ENCODE data around the gene IKZF1. TPM values are rescaled to one million over a fixed set of nuclear protein-coding genes. Genes with fewer than 3 reads are reported as not detected.

The IKZF1 gene
- total RNA-seq, 1 experiment from 2014 or later: not detected

- DNase-seq (ENCODE audit: low spot score): peak; percentile 51
Measured at GRCh38 chr7:50369143-50370026, 64.9 kb downstream of the IKZF1 start.

DNA sequence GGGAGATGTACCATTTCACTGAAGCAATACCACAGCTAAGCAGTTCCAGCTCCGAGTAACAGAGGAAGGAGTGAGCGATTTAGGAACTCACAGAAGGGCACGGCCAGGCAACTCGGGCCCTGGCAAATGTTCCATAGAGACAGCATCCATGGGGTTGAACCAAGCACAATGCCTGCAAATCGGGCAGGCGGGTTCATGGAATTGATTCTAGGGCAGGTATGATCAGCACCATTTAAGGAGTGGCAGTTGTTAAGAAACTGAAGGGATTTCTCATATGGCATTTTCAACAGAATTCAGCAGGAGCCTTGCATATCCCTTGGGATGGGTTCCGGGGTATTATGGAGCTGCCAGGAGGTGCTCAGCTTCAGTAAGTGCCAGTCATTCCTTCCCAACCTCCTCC lies 66.4 kb downstream of the IKZF1 start:
- DNase-seq (ENCODE audit: low spot score): no peak

DNA sequence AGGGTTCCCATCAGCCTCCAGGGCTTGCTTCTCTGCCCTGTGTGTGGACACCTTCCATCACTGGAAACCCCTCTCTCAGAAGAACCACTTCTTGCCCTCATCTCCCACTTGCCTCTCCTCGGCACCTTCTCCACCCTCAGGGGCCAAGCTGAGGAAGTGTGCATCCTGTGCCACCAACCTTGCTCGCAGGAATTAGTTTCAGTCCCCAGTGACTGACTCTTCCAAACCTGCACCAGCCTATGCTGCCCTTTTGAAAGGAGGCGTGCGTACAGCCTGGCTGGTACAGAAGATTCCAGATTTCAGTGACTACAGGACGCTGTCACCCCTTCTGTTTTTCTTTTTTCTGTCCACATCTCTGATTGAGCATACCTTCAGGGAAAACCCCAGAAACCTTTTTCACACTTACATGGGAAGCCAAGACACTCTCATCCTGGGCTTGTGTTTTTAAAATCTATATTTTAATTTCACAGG lies 67.1 kb downstream of the IKZF1 start:
- no peak for DNase-seq (ENCODE audit: low spot score)

GRCh38 chr7:50372923-50373322 lies 68.4 kb downstream of the IKZF1 start:
- no peak for DNase-seq (ENCODE audit: low spot score)

GRCh38 chr7:50376056-50376820 lies 71.7 kb downstream of the IKZF1 start:
- no peak for DNase-seq (ENCODE audit: low spot score)

GRCh38 chr7:50377356-50377755 lies 72.8 kb downstream of the IKZF1 start:
- DNase-seq (ENCODE audit: low spot score): no peak

- DNase-seq (ENCODE audit: low spot score): peak; percentile 15
Measured at GRCh38 chr7:50379082-50379481, 74.6 kb downstream of the IKZF1 start.

DNA sequence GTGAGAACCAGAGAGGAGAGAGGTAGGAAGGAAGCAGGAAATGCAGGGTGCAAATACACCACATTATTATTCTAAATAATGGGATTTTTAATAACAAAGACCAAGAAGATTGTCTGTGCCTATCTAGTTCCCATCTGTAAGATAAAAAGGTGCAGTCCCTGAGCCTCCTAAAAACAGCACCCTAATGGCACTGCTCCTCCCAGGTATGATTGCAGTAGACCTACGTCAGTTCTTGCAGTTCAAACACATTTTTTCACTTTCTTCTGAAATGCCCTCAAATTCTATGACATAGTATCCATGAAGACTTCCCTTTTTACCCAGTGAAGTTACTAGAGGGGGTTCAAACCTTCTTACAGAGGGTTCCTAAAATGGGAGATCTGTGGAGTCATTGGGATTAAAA lies 75.0 kb downstream of the IKZF1 start:
- DNase-seq (ENCODE audit: low spot score): no peak

- DNase-seq (ENCODE audit: low spot score): no peak
Measured at GRCh38 chr7:50382455-50382854, 77.9 kb downstream of the IKZF1 start.

- DNase-seq (ENCODE audit: low spot score): no peak
Measured at GRCh38 chr7:50387351-50387750, 82.8 kb downstream of the IKZF1 start.

DNA sequence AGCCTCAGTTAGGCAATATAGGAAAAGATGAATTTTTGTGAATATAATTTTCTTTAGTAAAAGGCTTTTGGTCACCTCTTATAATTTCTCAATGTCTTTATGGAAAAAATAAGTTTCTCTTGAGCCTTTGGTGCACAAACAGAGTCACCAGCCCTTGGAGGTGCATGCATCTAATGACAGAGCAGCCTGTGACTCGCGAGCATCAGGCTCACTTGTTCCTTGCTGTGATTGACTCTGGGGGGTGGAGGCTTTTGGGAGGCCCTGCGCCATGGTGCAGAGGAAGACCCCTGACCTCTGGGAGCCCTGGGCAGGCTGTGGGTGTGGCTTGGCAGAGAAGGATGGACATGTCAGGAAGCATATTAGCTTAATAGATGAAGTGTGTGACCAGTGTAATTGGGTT lies 85.4 kb downstream of the IKZF1 start:
- no peak for DNase-seq (ENCODE audit: low spot score)

GRCh38 chr7:50391386-50391785 lies 86.9 kb downstream of the IKZF1 start:
- DNase-seq (ENCODE audit: low spot score): no peak

- DNase-seq (ENCODE audit: low spot score): no peak
Measured at GRCh38 chr7:50393076-50393475, 88.6 kb downstream of the IKZF1 start.

GRCh38 chr7:50393547-50394252 lies 89.2 kb downstream of the IKZF1 start:
- DNase-seq (ENCODE audit: low spot score): no peak

DNA sequence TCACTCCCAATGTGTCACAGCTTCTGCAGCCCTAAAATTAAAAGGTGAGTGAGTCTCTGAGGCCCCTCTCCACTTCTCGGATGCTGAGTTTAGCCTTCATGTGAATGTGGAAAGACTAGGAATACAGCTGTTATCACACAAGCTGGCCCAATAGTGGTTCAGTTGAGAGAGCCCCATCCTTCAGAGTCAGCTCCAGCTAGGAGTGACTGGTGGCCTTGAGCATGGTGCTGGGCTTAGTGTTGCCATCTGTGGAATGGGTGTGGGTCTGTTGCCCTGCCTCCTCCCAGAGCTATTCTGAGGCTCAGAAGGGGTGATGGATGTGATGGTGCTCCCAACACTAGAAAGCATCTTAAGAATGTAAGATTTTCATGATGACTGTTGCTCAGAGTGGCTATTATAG lies 89.8 kb downstream of the IKZF1 start:
- DNase-seq (ENCODE audit: low spot score): no peak

DNA sequence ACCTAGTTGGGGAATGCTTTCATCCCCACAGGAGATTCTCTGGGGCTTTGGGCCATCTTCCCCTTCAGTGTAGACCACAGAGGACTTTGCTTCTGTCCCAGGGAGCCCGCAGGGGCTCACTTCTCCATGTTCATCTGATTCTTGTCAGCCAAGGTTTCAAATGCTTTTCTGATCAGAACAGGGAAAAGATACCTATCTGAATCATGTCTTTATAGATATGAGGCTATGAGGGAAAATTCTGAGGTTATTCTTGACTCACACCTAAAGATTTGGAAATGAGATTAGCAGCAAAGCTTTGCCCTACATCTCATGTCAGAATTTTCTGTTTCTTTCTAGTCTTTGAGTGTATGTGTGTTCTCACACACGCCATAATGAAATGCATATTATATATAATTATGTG lies 92.3 kb downstream of the IKZF1 start:
- DNase-seq (ENCODE audit: low spot score): no peak

DNA sequence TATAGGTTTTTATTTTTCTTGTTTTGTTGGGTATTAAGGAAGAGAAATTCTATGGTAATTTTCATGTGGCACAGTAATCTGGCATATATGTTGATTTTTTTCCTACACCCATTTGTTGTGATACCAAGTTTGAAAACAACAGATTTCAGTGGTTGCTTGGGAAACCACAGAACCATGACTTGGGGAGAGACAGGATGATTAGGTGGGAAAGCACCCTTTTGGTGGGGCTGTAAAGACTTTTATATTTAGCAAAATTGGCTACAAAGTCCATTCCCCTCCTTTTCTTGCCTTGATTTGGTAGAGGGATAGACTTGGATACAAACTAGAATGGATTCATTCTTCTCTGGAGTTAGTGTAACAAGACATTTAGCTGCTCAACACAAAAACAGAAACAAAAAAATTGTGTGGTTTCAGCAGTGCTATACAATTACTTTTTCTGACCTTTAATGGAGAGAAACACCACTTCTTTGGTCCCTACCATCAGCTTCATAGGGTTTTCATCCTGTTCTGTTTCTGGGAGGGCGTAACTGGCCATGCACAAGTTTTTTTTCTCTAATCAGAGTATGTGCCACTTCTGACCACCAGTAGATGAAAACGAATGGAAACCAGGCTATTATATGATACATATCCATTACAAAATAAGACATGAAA lies 92.9 kb downstream of the IKZF1 start:
- DNase-seq (ENCODE audit: low spot score): no peak

- DNase-seq (ENCODE audit: low spot score): no peak
Measured at GRCh38 chr7:50397971-50398324, 93.4 kb downstream of the IKZF1 start.

- DNase-seq (ENCODE audit: low spot score): no peak
Measured at GRCh38 chr7:50399206-50399605, 94.7 kb downstream of the IKZF1 start.

GRCh38 chr7:50399635-50400034 lies 95.1 kb downstream of the IKZF1 start:
- no peak for DNase-seq (ENCODE audit: low spot score)

GRCh38 chr7:50400114-50400513 lies 95.6 kb downstream of the IKZF1 start:
- no peak for DNase-seq (ENCODE audit: low spot score)

DNA sequence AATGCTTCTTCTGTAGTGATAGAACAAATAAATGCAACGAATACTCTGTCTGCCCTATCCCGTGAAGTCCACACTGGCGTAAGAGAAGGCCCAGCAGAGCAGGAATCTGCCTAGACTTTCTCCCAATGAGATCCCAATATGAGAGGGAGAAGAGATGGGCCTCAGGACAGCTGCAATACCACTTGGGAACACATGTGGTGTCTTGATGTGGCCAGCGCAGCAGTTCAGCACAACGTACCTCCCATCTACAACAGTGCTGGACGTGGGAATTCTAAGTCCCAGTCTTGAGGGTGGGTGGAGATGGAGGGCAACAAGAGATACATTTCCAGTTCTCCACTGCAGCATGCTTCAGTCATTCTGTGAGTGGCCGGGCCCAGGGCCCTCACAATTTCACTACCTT lies 99.9 kb downstream of the IKZF1 start:
- peak; percentile 28 for DNase-seq (ENCODE audit: low spot score)
